Mucosa of descending colon (tissue), 3 donors: ENCODE results near the gene MDN1. TPM values are rescaled to one million over a fixed set of nuclear protein-coding genes. Genes with fewer than 3 reads are reported as not detected.
"Not testable (repeated sequence)": the region's sequence is repeated elsewhere in the genome, so short reads cannot be mapped to it uniquely, and the experiment has no call there.

Experiments used
- ATAC-seq: fragments of 200-7000 bp; cut with Tn5 transposase; one replicate; pipeline ENCODE4 v1.9.1; 2020; ENCODE audit warnings: mild to moderate bottlenecking, moderate library complexity
- DNase-seq, 3 donors: peaks; one replicate each; pipeline ENCODE4 v3.0.0-alpha.2; 2020
- H3K36me3 ChIP-seq: fragments of 200-600 bp; one replicate; pipeline ENCODE4 v1.8.0; 2021; ENCODE audit warnings: low read depth, mild to moderate bottlenecking
- H3K4me1 ChIP-seq: fragments of 200-600 bp; one replicate; pipeline ENCODE4 v1.8.0; 2021; ENCODE audit warnings: low read depth, mild to moderate bottlenecking
- H3K4me3 ChIP-seq: fragments of 200-600 bp; one replicate; pipeline ENCODE4 v1.8.0; 2021; ENCODE audit warnings: mild to moderate bottlenecking
- H3K9me3 ChIP-seq: fragments of 200-600 bp; one replicate; pipeline ENCODE4 v1.8.0; 2021; ENCODE audit warnings: mild to moderate bottlenecking
- CTCF ChIP-seq: fragments of 200-600 bp; IDR thresholded peaks from one replicate; pipeline ENCODE4 v1.8.0; 2022; ENCODE audit warnings: antibody characterized with exemption, mild to moderate bottlenecking
- intact Hi-C, 2 donors: fragments of 100-400 bp; cut with DNase I in 1 of 2; cut with micrococcal nuclease in 1 of 2; formaldehyde crosslinking; loops; one replicate each; pipeline versions ENCODE4 v1.11.0 to v1.11.1; 2022; cut with DNase I, micrococcal nuclease
- total RNA-seq, 3 donors: library from RNA; stranded (reverse); fragmentation: NEBNext Ultra II Directional in 2 of 3; extraction: Animal tissue kit (Norgen Biotek cat#: 25700) in 2 of 3; gene quantifications; one replicate each; pipeline versions ENCODE4 v1.2.1 to v1.2.4, GENCODE V29; 2021 to 2023
- donor health status: DM: no; HTN: no; CAD: no; lungs with moderate emphysema.
- donor health status: DM: no; HTN: no; CAD: no.
- donor health status: DM: no; HTN: yes; CAD: no.

The MDN1 gene
- total RNA-seq, 3 donors from 2014 or later: 23.6 to 37.8 (median 32.5) TPM

DNA sequence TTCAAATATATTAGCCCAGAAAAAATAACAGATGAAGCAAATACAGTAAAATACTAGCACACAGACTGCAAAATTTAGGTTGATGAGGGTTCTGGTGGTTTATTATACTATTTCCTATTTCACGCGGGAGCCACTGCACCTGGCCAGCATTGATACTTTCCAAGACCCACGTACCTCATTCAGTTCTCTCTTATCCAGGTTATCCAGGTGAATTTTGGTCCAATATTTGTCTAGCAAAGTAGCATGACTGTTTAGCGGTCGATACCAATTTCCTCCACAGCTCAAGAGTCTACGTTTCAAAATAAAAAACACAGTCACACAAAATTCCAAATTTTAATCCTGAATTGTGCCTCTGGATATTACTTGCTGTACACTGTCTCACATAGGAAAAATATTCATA lies 34.8 kb downstream of the MDN1 start:
- H3K9me3 ChIP-seq: peaks cover 9% of the 10 kb centered on the region
- H3K4me1 ChIP-seq: no peaks in the 10 kb centered on the region
- TF ChIP-seq CTCF: no peak
- DNase-seq (no peak), ATAC-seq (no peak)
- no peak overlapping the region for H3K4me3 ChIP-seq
- intact Hi-C loops: no loop called here
- H3K36me3 ChIP-seq: peaks cover 19% of the 10 kb centered on the region

DNA sequence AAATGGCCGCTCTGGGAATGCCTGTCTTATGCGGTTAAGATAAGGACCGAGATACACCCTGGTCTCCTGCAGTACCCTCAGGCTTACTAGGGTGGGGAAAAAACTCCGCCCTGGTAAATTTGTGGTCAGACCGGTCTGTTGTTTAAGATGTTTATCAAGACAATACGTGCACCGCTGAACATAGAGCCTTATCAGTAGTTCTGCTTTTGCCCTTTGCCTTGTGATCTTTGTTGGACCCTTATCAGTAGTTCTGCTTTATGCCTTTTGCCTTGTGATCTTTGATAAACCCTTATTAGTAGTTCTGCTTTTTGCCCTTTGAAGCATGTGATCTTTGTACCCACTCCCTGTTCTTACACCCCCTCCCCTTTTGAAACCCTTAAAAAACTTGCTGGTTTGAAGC lies 36.3 kb downstream of the MDN1 start:
- H3K4me1 ChIP-seq, intact Hi-C loops, H3K9me3 ChIP-seq, ATAC-seq, H3K4me3 ChIP-seq, DNase-seq: not testable (repeated sequence)
- H3K36me3 ChIP-seq: peaks cover 19% of the 10 kb centered on the region

DNA sequence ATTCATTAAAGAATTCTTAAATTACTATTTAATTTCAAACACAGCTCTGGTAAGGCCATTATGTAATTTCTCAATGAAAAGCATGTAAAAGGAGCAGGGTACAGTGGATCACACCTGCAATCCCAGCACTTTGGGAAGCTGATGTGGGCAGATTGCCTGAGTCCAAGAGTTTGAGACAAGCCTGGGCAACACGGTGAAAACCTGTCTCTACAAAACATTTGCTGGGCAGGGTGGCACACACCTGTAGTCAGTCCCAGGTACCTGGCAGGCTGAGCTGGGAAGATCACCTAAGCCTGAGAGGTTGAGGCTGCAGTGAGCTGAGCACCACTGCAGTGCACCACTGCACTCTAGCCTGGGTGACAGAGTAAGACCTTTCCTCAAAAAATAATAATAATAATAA lies 37.4 kb downstream of the MDN1 start:
- Histone ChIP-seq H3K9me3 (peaks cover 9% of the 10 kb centered on the region), H3K36me3 (peaks cover 19% of the 10 kb centered on the region), H3K4me3 (no peak overlapping the region), H3K4me1 (no peaks in the 10 kb centered on the region)
- no peak for DNase-seq
- no peak for ATAC-seq
- TF ChIP-seq CTCF: no peak
- intact Hi-C loops: no loop called here

GRCh38 chr6:89781070-89782034 lies 38.2 kb downstream of the MDN1 start:
- ATAC-seq: no peak
- DNase-seq: no peak
- H3K4me3 ChIP-seq: no peak overlapping the region
- no peaks in the 10 kb centered on the region for H3K4me1 ChIP-seq
- H3K9me3 ChIP-seq: peaks cover 9% of the 10 kb centered on the region
- peaks cover 19% of the 10 kb centered on the region for H3K36me3 ChIP-seq
- intact Hi-C loops: no loop called here
- no peak for TF ChIP-seq CTCF

GRCh38 chr6:89777455-89777854 lies 42.1 kb downstream of the MDN1 start:
- Histone ChIP-seq H3K36me3 (peaks cover 5% of the 10 kb centered on the region), H3K9me3 (no peaks in the 10 kb centered on the region), H3K4me3 (no peak overlapping the region), H3K4me1 (no peaks in the 10 kb centered on the region)
- intact Hi-C loops: no loop called here
- ATAC-seq: no peak
- DNase-seq: no peak
- TF ChIP-seq CTCF: no peak

GRCh38 chr6:89776583-89777233 lies 42.9 kb downstream of the MDN1 start:
- Histone ChIP-seq H3K4me1 (no peaks in the 10 kb centered on the region), H3K9me3 (no peaks in the 10 kb centered on the region), H3K36me3 (peaks cover 2% of the 10 kb centered on the region), H3K4me3 (no peak overlapping the region)
- intact Hi-C loops: no loop called here
- no peak for ATAC-seq
- DNase-seq: no peak
- no peak for TF ChIP-seq CTCF
